Activated CD4-positive, alpha-beta T cell treated with anti-CD3 and anti-CD28 coated beads, Interleukin-2, Interleukin-6, amounts not matched to agents 100 ng/mL and 50 ng/mL, durations not matched to agents 16 hours and 8 hours (primary cell): ENCODE data around the gene PCP2.

Experiments
- DNase-seq: peaks from one replicate; pipeline ENCODE4 v3.0.0-alpha.2; 2020

The PCP2 gene

GRCh38 chr19:7633698-7634097 lies at the start of gene PCP2:
PCP2 (minus strand) TSS chr19:7633719; CDS start chr19:7633457, 262 bp downstream.
- DNase-seq, result no peak

- DNase-seq, result no peak
Measured at GRCh38 chr19:7682175-7682855, 48.8 kb upstream of the PCP2 start.

- peak; percentile 93 for DNase-seq
Measured at GRCh38 chr19:7681340-7682174, 48.0 kb upstream of the PCP2 start.

- DNase-seq, result peak; percentile 92
Measured at GRCh38 chr19:7680606-7681339, 47.3 kb upstream of the PCP2 start, which contains the start of gene TRAPPC5. TRAPPC5 (plus strand) TSS chr19:7680833; CDS start chr19:7682254, 1,421 bp downstream.

GRCh38 chr19:7679771-7680605 lies 46.5 kb upstream of the PCP2 start:
- no peak for DNase-seq

GRCh38 chr19:7678971-7679751 lies 45.6 kb upstream of the PCP2 start:
- DNase-seq, result peak; percentile 73

- no peak for DNase-seq
Measured at GRCh38 chr19:7677669-7678311, 44.3 kb upstream of the PCP2 start.

- DNase-seq, result no peak
Measured at GRCh38 chr19:7676854-7677253, 43.3 kb upstream of the PCP2 start, which contains the start of gene MCEMP1. MCEMP1 (plus strand) TSS chr19:7677090; CDS start chr19:7677121, 31 bp downstream.

- DNase-seq, result no peak
Measured at GRCh38 chr19:7676376-7676775, 42.9 kb upstream of the PCP2 start.

GRCh38 chr19:7674010-7675005 lies 40.8 kb upstream of the PCP2 start:
- peak; percentile 45 for DNase-seq

- no peak for DNase-seq
Measured at GRCh38 chr19:7672522-7672921, 39.0 kb upstream of the PCP2 start.

- DNase-seq, result no peak
Measured at GRCh38 chr19:7670790-7671189, 37.3 kb upstream of the PCP2 start.

GRCh38 chr19:7670150-7670783 lies 36.7 kb upstream of the PCP2 start:
- no peak for DNase-seq

GRCh38 chr19:7669641-7670040 lies 36.1 kb upstream of the PCP2 start:
- DNase-seq, result no peak

GRCh38 chr19:7668842-7669241 lies 35.3 kb upstream of the PCP2 start, which contains the start of gene RETN:
RETN (plus strand) TSS chr19:7669049; CDS start chr19:7669327, 278 bp downstream.
- no peak for DNase-seq

GRCh38 chr19:7665076-7665475 lies 31.6 kb upstream of the PCP2 start:
- no peak for DNase-seq

- DNase-seq, result no peak
Measured at GRCh38 chr19:7663706-7664105, 30.2 kb upstream of the PCP2 start.

GRCh38 chr19:7662657-7663056 lies 29.1 kb upstream of the PCP2 start:
- no peak for DNase-seq
